GM04503 (cell line): ENCODE results near the gene SERPINA9.
"Not testable (repeated sequence)": the region's sequence is repeated elsewhere in the genome, so short reads cannot be mapped to it uniquely, and the experiment has no call there.

Experiments
- DNase-seq: peaks from one replicate; pipeline ENCODE4 v3.0.0-alpha.2; 2012; ENCODE audit warnings: low read depth

The SERPINA9 gene

GRCh38 chr14:94423453-94424056, 52.4 kb downstream of the SERPINA9 start:
- no peak for DNase-seq

GRCh38 chr14:94421316-94421715, 54.7 kb downstream of the SERPINA9 start:
- DNase-seq: no peak

GRCh38 chr14:94417497-94418205, 58.3 kb downstream of the SERPINA9 start:
- not testable (repeated sequence) for DNase-seq
